HCT116 (cell line): ENCODE results near the gene SIPA1L3.

Experiments
- CTCF ChIP-seq, 3 experiments: fragments of 200-600 bp in 1 of 3; sonication (generic) in 1 of 3; IDR thresholded peaks in 2 of 3; conservative IDR thresholded peaks in 1 of 3; 2 replicates each; pipeline ENCODE4 v1.5.1; 2012 to 2017; ENCODE audit warnings: low read depth in 2 of 3, low read length in 2 of 3, antibody characterized with exemption in 1 of 3, borderline replicate concordance in 1 of 3, control low read depth in 1 of 3, mild to moderate bottlenecking in 1 of 3, mixed read lengths in 1 of 3, mixed run types in 1 of 3, moderate library complexity in 1 of 3; ENCODE audit not compliant: insufficient read depth in 1 of 3
- EGR1 ChIP-seq: IDR thresholded peaks from 2 replicates; pipeline ENCODE4 v1.6.1; 2012; ENCODE audit warnings: low read depth
- EZH2 ChIP-seq: fragments of 200-600 bp; sonication (generic); IDR thresholded peaks from 2 replicates; pipeline ENCODE4 v1.6.1; 2017; ENCODE audit warnings: antibody characterized with exemption, mixed run types
- EZH2phosphoT487 ChIP-seq: fragments of 200-600 bp; IDR thresholded peaks from 2 replicates; pipeline ENCODE4 v1.6.1; 2018; ENCODE audit warnings: antibody characterized with exemption, borderline replicate concordance
- POLR2A ChIP-seq: IDR thresholded peaks from 2 replicates; pipeline ENCODE4 v1.7.0; 2011; ENCODE audit warnings: borderline replicate concordance; ENCODE audit not compliant: insufficient read depth, insufficient read length; ENCODE audit errors: extremely low read depth
- RAD21 ChIP-seq: IDR thresholded peaks from 2 replicates; pipeline ENCODE4 v1.6.1; 2012; ENCODE audit warnings: low read depth, mild to moderate bottlenecking
- SIN3A ChIP-seq: IDR thresholded peaks from 2 replicates; pipeline ENCODE4 v1.6.1; 2012; ENCODE audit warnings: low read depth
- TCF7L2 ChIP-seq: IDR thresholded peaks from 2 replicates; pipeline ENCODE4 v1.7.0; 2011; ENCODE audit warnings: borderline replicate concordance, inconsistent platforms; ENCODE audit not compliant: insufficient read depth, insufficient read length; ENCODE audit errors: extremely low read depth
- YY1 ChIP-seq: IDR thresholded peaks from 2 replicates; pipeline ENCODE4 v1.6.1; 2011; ENCODE audit warnings: low read length, low read depth, moderate library complexity, mild to moderate bottlenecking; ENCODE audit not compliant: insufficient replicate concordance; ENCODE audit errors: extremely low read depth
- TF ChIP-seq, protein P1 (sequence below): IDR thresholded peaks from 2 replicates; pipeline ENCODE4 v1.6.1; 2012
- TF ChIP-seq, protein P2 (sequence below): IDR thresholded peaks from 2 replicates; pipeline ENCODE4 v1.6.1; 2011; ENCODE audit warnings: mild to moderate bottlenecking, low read length, moderate library complexity; ENCODE audit not compliant: insufficient replicate concordance; ENCODE audit errors: extremely low read depth

DNA sequence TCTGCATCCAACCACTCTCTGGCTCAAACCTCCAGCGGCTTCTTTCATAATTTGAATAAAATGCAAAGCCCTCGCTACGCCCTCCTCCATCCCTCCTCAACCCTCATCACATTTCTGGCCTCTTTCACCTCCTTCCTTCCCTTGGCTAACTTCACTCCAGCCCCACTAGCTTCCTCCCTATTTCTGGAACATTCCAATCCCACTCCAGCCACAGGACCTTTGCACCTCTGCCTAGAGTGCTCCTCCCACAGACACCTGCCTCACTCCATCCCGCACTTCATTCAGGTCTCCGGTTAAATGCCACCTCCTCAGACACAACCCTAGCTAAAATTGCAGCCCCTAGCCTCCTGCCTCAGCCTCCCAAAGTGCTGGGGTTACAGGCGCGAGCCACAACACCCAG lies 324.9 kb downstream of the SIPA1L3 start:
- no peak for TF ChIP-seq CTCF (IDR thresholded peaks at IDR 0.05 in 2 of 3, conservative IDR thresholded peaks at IDR 0.05 in 1 of 3; ENCODE audit: borderline replicate concordance in 1 of 3, insufficient read depth in 1 of 3, low read depth in 2 of 3, low read length in 2 of 3)
- TF ChIP-seq YY1 = no peak
- no peak for TF ChIP-seq EZH2
- no peak for TF ChIP-seq POLR2A
- TF ChIP-seq SIN3A = no peak
- TF ChIP-seq, protein P1, sequence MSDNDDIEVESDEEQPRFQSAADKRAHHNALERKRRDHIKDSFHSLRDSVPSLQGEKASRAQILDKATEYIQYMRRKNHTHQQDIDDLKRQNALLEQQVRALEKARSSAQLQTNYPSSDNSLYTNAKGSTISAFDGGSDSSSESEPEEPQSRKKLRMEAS = no peak
- TF ChIP-seq, protein P2, sequence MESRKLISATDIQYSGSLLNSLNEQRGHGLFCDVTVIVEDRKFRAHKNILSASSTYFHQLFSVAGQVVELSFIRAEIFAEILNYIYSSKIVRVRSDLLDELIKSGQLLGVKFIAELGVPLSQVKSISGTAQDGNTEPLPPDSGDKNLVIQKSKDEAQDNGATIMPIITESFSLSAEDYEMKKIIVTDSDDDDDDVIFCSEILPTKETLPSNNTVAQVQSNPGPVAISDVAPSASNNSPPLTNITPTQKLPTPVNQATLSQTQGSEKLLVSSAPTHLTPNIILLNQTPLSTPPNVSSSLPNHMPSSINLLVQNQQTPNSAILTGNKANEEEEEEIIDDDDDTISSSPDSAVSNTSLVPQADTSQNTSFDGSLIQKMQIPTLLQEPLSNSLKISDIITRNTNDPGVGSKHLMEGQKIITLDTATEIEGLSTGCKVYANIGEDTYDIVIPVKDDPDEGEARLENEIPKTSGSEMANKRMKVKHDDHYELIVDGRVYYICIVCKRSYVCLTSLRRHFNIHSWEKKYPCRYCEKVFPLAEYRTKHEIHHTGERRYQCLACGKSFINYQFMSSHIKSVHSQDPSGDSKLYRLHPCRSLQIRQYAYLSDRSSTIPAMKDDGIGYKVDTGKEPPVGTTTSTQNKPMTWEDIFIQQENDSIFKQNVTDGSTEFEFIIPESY = no peak
- no peak for TF ChIP-seq RAD21
- TF ChIP-seq EGR1 = no peak
- no peak for TF ChIP-seq EZH2phosphoT487
- TF ChIP-seq TCF7L2 = no peak
